DOHH2 (cell line): ENCODE results near the gene SMAD3.

ENCODE experiments used
- H3F3A ChIP-seq: fragments of 200-600 bp; sonication (generic), shearing (Covaris generic); 2 replicates; pipeline ENCODE4 v1.6.0; 2016; ENCODE audit warnings: antibody characterized with exemption, mild to moderate bottlenecking; ENCODE audit not compliant: control insufficient read depth, insufficient read depth
- H3K27ac ChIP-seq: fragments of 200-600 bp; sonication (generic); 2 replicates; pipeline ENCODE4 v1.5.1; 2014; ENCODE audit warnings: low read depth, mild to moderate bottlenecking, low read length, moderate library complexity
- H3K27me3 ChIP-seq: fragments of 200-600 bp; sonication (generic); 2 replicates; pipeline ENCODE4 v1.6.1; 2014; ENCODE audit warnings: mild to moderate bottlenecking, low read length, mixed read lengths; ENCODE audit not compliant: control insufficient read depth
- H3K36me3 ChIP-seq: fragments of 200-600 bp; sonication (generic); 2 replicates; pipeline ENCODE4 v1.6.1; 2014; ENCODE audit warnings: mild to moderate bottlenecking, low read length, moderate library complexity, mixed read lengths; ENCODE audit not compliant: control insufficient read depth
- H3K4me1 ChIP-seq: fragments of 200-600 bp; sonication (generic); 2 replicates; pipeline ENCODE4 v1.6.1; 2014; ENCODE audit warnings: mild to moderate bottlenecking, low read length, mixed read lengths; ENCODE audit not compliant: control insufficient read depth
- H3K4me2 ChIP-seq: fragments of 200-600 bp; sonication (generic); 2 replicates; pipeline ENCODE4 v1.6.0; 2014; ENCODE audit warnings: mild to moderate bottlenecking, low read length, moderate library complexity
- H3K4me3 ChIP-seq: fragments of 200-600 bp; sonication (generic); 2 replicates; pipeline ENCODE4 v1.5.1; 2014; ENCODE audit warnings: mild to moderate bottlenecking, low read length, mixed read lengths
- H3K79me2 ChIP-seq: fragments of 200-600 bp; sonication (generic); 2 replicates; pipeline ENCODE4 v1.6.1; 2014; ENCODE audit warnings: mild to moderate bottlenecking, low read length, mixed read lengths; ENCODE audit not compliant: control insufficient read depth
- H3K9me2 ChIP-seq: fragments of 200-600 bp; sonication (generic); replicated peaks from 2 replicates; pipeline ENCODE4 v1.6.1; 2014; ENCODE audit warnings: mild to moderate bottlenecking, low read length, mixed read lengths; ENCODE audit not compliant: control insufficient read depth
- H3K9me3 ChIP-seq: fragments of 200-600 bp; sonication (generic); 2 replicates; pipeline ENCODE4 v1.6.1; 2014; ENCODE audit warnings: antibody characterized with exemption, low read length, mixed read lengths; ENCODE audit not compliant: control insufficient read depth, insufficient read depth
- H4K20me1 ChIP-seq: fragments of 200-600 bp; sonication (generic); 2 replicates; pipeline ENCODE4 v1.6.0; 2014; ENCODE audit warnings: low read depth, mild to moderate bottlenecking, antibody characterized with exemption, low read length, moderate library complexity; ENCODE audit not compliant: control insufficient read depth, insufficient read depth
- EZH2phosphoT487 ChIP-seq: fragments of 200-600 bp; sonication (generic); IDR thresholded peaks from 2 replicates; pipeline ENCODE4 v1.6.1; 2017; ENCODE audit warnings: borderline replicate concordance, mild to moderate bottlenecking, antibody characterized with exemption, low read length, moderate library complexity, mixed read lengths
- TF ChIP-seq, protein P1 (sequence below): fragments of 200-600 bp; sonication (generic); IDR thresholded peaks from one replicate; pipeline ENCODE4 v1.5.1; 2014; ENCODE audit warnings: antibody characterized with exemption, mild to moderate bottlenecking, low read depth, low read length; ENCODE audit not compliant: poor library complexity, severe bottlenecking

Gene SMAD3

DNA sequence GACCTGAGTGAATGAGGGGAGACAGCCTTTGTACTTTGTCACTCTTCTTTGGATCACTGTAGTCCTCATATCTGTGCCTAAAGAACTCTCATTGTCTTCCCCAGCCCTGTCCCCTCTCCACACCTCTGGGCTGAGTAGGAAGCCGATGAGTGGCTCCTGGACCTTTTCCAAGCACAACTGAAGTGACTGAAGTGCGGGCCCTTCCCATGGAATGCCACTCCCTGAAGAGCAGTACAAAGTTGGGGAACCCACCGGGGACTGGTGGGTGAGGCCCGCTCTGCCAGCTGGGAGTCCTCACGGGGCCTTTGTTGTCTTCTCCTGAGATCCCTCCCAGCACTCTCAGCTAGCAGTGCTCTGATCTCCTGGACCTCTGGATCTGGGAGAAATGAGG is 99.0 kb downstream of the SMAD3 start:
- no peak overlapping the region for H3K4me2 ChIP-seq
- no peaks in the 10 kb centered on the region for H3K4me1 ChIP-seq
- H3K4me3 ChIP-seq: no peak overlapping the region
- no peaks in the 10 kb centered on the region for H3K27me3 ChIP-seq
- H3F3A ChIP-seq: no peaks in the 10 kb centered on the region
- TF ChIP-seq EZH2phosphoT487: no peak
- TF ChIP-seq, protein P1, sequence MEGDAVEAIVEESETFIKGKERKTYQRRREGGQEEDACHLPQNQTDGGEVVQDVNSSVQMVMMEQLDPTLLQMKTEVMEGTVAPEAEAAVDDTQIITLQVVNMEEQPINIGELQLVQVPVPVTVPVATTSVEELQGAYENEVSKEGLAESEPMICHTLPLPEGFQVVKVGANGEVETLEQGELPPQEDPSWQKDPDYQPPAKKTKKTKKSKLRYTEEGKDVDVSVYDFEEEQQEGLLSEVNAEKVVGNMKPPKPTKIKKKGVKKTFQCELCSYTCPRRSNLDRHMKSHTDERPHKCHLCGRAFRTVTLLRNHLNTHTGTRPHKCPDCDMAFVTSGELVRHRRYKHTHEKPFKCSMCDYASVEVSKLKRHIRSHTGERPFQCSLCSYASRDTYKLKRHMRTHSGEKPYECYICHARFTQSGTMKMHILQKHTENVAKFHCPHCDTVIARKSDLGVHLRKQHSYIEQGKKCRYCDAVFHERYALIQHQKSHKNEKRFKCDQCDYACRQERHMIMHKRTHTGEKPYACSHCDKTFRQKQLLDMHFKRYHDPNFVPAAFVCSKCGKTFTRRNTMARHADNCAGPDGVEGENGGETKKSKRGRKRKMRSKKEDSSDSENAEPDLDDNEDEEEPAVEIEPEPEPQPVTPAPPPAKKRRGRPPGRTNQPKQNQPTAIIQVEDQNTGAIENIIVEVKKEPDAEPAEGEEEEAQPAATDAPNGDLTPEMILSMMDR: no peak
- no peaks in the 10 kb centered on the region for H3K9me3 ChIP-seq
- no peak overlapping the region for H3K27ac ChIP-seq
- no peaks in the 10 kb centered on the region for H4K20me1 ChIP-seq
- H3K79me2 ChIP-seq: no peaks in the 10 kb centered on the region
- no peaks in the 10 kb centered on the region for H3K9me2 ChIP-seq
- H3K36me3 ChIP-seq: peaks cover 2% of the 10 kb centered on the region; the same call in 1 of the 2 replicates

DNA sequence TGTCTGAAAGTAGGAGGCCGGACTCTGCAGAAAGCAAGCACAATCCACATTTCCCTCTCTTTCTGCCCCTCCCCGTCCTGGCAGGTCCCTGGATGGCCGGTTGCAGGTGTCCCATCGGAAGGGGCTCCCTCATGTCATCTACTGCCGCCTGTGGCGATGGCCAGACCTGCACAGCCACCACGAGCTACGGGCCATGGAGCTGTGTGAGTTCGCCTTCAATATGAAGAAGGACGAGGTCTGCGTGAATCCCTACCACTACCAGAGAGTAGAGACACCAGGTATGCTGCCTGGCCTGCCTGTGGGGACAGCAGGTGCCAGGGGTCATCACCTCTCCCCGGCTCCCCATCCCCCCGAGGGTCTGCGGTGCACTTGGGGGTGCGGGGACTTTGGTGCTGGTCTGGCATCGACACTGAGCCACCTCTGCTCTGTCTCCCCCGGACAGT is 99.4 kb downstream of the SMAD3 start:
- no peak overlapping the region for H3K27ac ChIP-seq
- no peaks in the 10 kb centered on the region for H3F3A ChIP-seq
- H4K20me1 ChIP-seq: no peaks in the 10 kb centered on the region
- TF ChIP-seq EZH2phosphoT487: no peak
- TF ChIP-seq, protein P1: no peak
- H3K4me1 ChIP-seq: no peaks in the 10 kb centered on the region
- H3K4me3 ChIP-seq: no peak overlapping the region
- no peaks in the 10 kb centered on the region for H3K27me3 ChIP-seq
- H3K9me2 ChIP-seq: no peaks in the 10 kb centered on the region
- no peak overlapping the region for H3K4me2 ChIP-seq
- no peaks in the 10 kb centered on the region for H3K79me2 ChIP-seq
- H3K36me3 ChIP-seq: peaks cover 2% of the 10 kb centered on the region; the same call in 1 of the 2 replicates
- H3K9me3 ChIP-seq: no peaks in the 10 kb centered on the region

DNA sequence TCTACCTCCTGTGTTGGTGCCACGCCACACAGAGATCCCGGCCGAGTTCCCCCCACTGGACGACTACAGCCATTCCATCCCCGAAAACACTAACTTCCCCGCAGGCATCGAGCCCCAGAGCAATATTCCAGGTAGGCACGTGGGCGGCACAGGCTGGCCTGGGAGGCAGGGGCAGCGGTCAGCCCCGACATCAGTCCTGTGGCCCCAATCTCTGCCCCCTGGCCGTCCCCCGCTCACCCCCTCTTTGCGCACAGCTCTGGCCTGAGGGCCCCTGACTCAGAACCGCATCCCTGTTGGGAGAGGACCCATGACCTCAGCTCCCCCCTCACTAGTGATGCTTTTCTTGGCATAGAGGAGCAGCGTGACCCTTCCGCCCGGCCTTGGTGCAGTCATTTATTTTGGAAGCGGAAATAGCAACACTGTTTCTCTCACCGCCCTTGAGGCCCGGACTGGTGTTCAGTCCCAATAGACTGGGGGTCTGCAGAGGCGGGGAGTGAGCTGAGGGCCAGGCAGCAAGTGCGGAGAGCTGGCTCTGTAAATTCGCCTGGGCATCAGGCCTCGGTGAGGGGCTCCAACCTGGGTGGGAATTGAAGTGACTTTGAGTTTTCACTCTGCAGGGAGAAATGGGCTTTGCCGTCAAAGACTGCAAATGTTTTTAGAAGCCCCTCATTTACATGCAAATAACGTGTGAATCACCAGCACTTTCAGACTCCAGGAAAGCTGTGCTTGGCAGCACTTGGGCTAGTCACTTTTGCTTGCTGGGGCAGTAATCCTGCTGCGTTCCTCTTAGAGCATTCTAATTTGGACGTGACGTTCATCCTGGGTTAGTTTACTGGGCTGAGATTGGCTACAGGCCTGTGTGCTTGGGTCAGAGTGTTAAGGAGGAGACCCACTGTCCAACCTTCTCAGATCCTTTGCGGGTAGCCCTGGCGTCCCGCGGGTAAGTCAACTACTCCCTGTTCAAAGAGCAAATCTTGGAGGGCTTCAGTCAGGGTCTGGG is 100.2 kb downstream of the SMAD3 start:
- peaks cover 2% of the 10 kb centered on the region; the same call in 1 of the 2 replicates for H3K36me3 ChIP-seq
- no peaks in the 10 kb centered on the region for H3F3A ChIP-seq
- no peaks in the 10 kb centered on the region for H3K9me2 ChIP-seq
- H3K27me3 ChIP-seq: no peaks in the 10 kb centered on the region
- H3K27ac ChIP-seq: no peak overlapping the region
- no peaks in the 10 kb centered on the region for H4K20me1 ChIP-seq
- no peak overlapping the region for H3K4me3 ChIP-seq
- no peak overlapping the region for H3K4me2 ChIP-seq
- no peaks in the 10 kb centered on the region for H3K9me3 ChIP-seq
- H3K4me1 ChIP-seq: no peaks in the 10 kb centered on the region
- no peaks in the 10 kb centered on the region for H3K79me2 ChIP-seq
- TF ChIP-seq, protein P1: no peak
- TF ChIP-seq EZH2phosphoT487: no peak
